ENCODE measurements around the gene ZNF407.

ZNF407 gene

GRCh38 chr18:74933930-74934329 is 336.3 kb downstream of the ZNF407 start:
- 100% methylated on average over 1 of the region's 4 CpGs for WGBS (ENCODE audit: extremely low coverage, insufficient coverage, low lambda C conversion rate)
- no peak overlapping the region for H3K23ac ChIP-seq (ENCODE audit: low read length)
- no peak for DNase-seq

DNA sequence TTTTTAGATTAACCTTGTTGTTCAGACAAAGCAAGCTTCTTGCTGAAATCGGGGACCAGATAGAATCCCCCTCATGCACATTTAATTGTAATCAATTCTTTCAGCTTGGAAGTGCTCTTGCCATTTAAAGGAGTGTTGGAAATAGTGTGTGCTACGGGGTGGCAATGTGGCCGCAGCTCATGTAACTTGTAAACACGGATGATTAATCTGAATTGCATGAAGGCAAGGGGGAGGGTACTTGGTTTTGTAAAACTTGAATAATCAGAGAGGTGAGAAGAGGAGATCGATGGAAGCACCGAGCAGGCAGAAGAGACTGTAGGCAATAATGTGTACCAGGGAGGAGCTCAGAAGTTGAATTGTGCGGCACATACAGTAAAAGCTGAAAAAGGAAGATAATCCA is 337.8 kb downstream of the ZNF407 start:
- H3K79me2 ChIP-seq (ENCODE audit: control insufficient read depth, insufficient read depth, low read length), result no peaks in the 10 kb centered on the region
- H2AK5ac ChIP-seq (ENCODE audit: low read length), result no peak overlapping the region
- no peak overlapping the region for H3K4me2 ChIP-seq (ENCODE audit: low read length)
- no peak for DNase-seq
- H4K5ac ChIP-seq (ENCODE audit: low read length), result no peak overlapping the region
- no peaks in the 10 kb centered on the region for H3K4me1 ChIP-seq (ENCODE audit: control insufficient read depth, low read depth, low read length)
- H2BK5ac ChIP-seq (ENCODE audit: low read length), result no peak overlapping the region
- no peak overlapping the region for H3K23ac ChIP-seq (ENCODE audit: low read length)
- no peak overlapping the region for H3K56ac ChIP-seq (ENCODE audit: low read length)
- H3K4ac ChIP-seq (ENCODE audit: low read depth, low read length), result no peak overlapping the region
- H3K4me3 ChIP-seq (ENCODE audit: low read length), result no peak overlapping the region
- no peaks in the 10 kb centered on the region for H3K36me3 ChIP-seq (ENCODE audit: control insufficient read depth, insufficient read depth, low read length)
- H4K8ac ChIP-seq (ENCODE audit: low read depth, low read length), result no peak overlapping the region
- H2BK15ac ChIP-seq (replicated peaks; ENCODE audit: low read depth), result no peak overlapping the region
- no peaks in the 10 kb centered on the region for H3K79me1 ChIP-seq (ENCODE audit: low read length)
- H3K18ac ChIP-seq (ENCODE audit: low read length), result no peak overlapping the region
- WGBS (ENCODE audit: extremely low coverage, insufficient coverage, low lambda C conversion rate), result no CpG with 5 or more reads among the region's 7 CpGs
- H3K9ac ChIP-seq (ENCODE audit: low read length), result no peak overlapping the region
- H3K27me3 ChIP-seq (ENCODE audit: insufficient read depth, low read length, poor library complexity), result no peaks in the 10 kb centered on the region
- no peak overlapping the region for H2BK120ac ChIP-seq (ENCODE audit: low read depth, low read length)
- H3K27ac ChIP-seq (ENCODE audit: low read depth, low read length), result no peak overlapping the region

More at GRCh38 chr18:74933930-74934329, 336.3 kb downstream of the ZNF407 start:
- Histone ChIP-seq H3K79me2 (ENCODE audit: control insufficient read depth, insufficient read depth, low read length) (no peaks in the 10 kb centered on the region), H3K4ac (ENCODE audit: low read depth, low read length) (no peak overlapping the region), H3K18ac (ENCODE audit: low read length) (no peak overlapping the region), H3K36me3 (ENCODE audit: control insufficient read depth, insufficient read depth, low read length) (no peaks in the 10 kb centered on the region), H3K27ac (ENCODE audit: low read depth, low read length) (no peak overlapping the region), H3K56ac (ENCODE audit: low read length) (no peak overlapping the region), H2BK15ac (replicated peaks; ENCODE audit: low read depth) (no peak overlapping the region), H3K4me3 (ENCODE audit: low read length) (no peak overlapping the region), H4K8ac (ENCODE audit: low read depth, low read length) (no peak overlapping the region), H4K5ac (ENCODE audit: low read length) (no peak overlapping the region), H3K4me2 (ENCODE audit: low read length) (no peak overlapping the region), H3K9ac (ENCODE audit: low read length) (no peak overlapping the region), H2AK5ac (ENCODE audit: low read length) (no peak overlapping the region), H3K4me1 (ENCODE audit: control insufficient read depth, low read depth, low read length) (no peaks in the 10 kb centered on the region), H3K79me1 (ENCODE audit: low read length) (no peaks in the 10 kb centered on the region), H2BK120ac (ENCODE audit: low read depth, low read length) (no peak overlapping the region), H2BK5ac (ENCODE audit: low read length) (no peak overlapping the region), H3K27me3 (ENCODE audit: insufficient read depth, low read length, poor library complexity) (no peaks in the 10 kb centered on the region)

DNA sequence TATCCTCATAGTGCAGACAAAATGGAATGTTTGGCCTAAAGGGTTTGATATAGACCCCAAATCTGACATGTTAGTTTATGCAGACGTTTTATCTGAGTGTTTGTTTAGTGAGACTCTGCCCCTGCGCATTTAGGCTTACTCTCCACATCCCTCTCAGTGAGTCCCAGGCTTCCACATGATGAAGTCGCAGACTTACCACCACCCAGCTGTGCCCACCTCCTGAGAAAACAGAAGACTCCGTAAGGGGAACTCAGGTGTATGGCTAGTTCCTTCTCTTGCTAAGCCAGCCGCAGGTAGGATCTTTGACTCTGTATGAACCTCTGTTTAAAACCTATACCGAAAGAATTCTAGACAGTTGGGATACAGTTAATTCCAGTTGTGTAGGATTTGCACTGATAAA is 338.7 kb downstream of the ZNF407 start:
- no peak overlapping the region for H2BK15ac ChIP-seq (replicated peaks; ENCODE audit: low read depth)
- no CpG with 5 or more reads among the region's 6 CpGs for WGBS (ENCODE audit: extremely low coverage, insufficient coverage, low lambda C conversion rate)

DNA sequence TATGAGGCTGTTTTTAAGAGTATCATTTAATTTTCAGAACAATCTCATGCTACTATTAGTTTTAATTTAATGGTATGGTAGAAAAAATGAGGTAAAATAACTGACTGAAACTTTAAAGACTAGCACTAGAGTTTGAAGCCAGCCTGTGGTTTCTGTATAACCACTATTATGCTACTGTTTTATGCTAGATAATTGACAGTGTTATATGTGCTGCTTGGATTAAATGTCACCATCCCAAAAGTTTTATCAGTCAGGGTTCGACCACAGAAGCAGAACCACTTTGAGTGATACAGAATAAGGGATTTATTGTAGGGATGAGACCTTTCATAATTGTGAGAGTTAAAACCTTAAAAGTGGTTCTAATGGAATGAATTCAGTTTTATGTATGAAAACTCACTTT is 339.6 kb downstream of the ZNF407 start:
- no peak for DNase-seq

More for the DNA sequence above, 338.7 kb downstream of the ZNF407 start:
- no peaks in the 10 kb centered on the region for H3K36me3 ChIP-seq (ENCODE audit: control insufficient read depth, insufficient read depth, low read length)
- no peak overlapping the region for H3K4ac ChIP-seq (ENCODE audit: low read depth, low read length)
- H3K79me1 ChIP-seq (ENCODE audit: low read length), result no peaks in the 10 kb centered on the region
- H3K4me2 ChIP-seq (ENCODE audit: low read length), result no peak overlapping the region
- no peak overlapping the region for H3K56ac ChIP-seq (ENCODE audit: low read length)
- H2AK5ac ChIP-seq (ENCODE audit: low read length), result no peak overlapping the region
- no peak overlapping the region for H3K23ac ChIP-seq (ENCODE audit: low read length)
- H3K4me3 ChIP-seq (ENCODE audit: low read length), result no peak overlapping the region
- no peak overlapping the region for H3K27ac ChIP-seq (ENCODE audit: low read depth, low read length)
- no peaks in the 10 kb centered on the region for H3K4me1 ChIP-seq (ENCODE audit: control insufficient read depth, low read depth, low read length)
- no peak overlapping the region for H3K18ac ChIP-seq (ENCODE audit: low read length)
- DNase-seq, result no peak
- no peaks in the 10 kb centered on the region for H3K79me2 ChIP-seq (ENCODE audit: control insufficient read depth, insufficient read depth, low read length)
- H3K27me3 ChIP-seq (ENCODE audit: insufficient read depth, low read length, poor library complexity), result no peaks in the 10 kb centered on the region
- no peak overlapping the region for H3K9ac ChIP-seq (ENCODE audit: low read length)
- H4K5ac ChIP-seq (ENCODE audit: low read length), result no peak overlapping the region
- H4K8ac ChIP-seq (ENCODE audit: low read depth, low read length), result no peak overlapping the region
- H2BK5ac ChIP-seq (ENCODE audit: low read length), result no peak overlapping the region
- H2BK120ac ChIP-seq (ENCODE audit: low read depth, low read length), result no peak overlapping the region

DNA sequence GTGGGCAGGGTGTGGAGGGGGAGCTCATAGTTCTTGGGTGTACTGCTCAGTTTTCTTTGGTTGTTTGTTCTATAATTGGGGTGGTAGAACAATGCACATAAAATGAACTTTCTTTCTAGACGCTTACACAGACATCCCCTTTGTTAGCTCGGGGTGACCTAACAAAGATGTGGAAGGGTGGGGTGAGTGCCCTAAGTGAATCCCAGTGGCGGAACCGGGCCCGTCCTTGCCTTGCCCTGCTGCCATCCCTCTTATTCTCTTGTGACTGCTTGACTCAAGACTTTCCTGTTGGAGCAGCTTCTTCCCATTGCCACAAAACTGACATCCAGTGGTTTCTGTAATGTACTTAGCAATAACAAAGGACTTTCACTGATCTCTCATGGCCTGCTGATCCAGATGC is 343.2 kb downstream of the ZNF407 start:
- Histone ChIP-seq H3K23ac (ENCODE audit: low read length) (no peak overlapping the region), H3K9ac (ENCODE audit: low read length) (no peak overlapping the region), H3K36me3 (ENCODE audit: control insufficient read depth, insufficient read depth, low read length) (no peaks in the 10 kb centered on the region), H4K5ac (ENCODE audit: low read length) (no peak overlapping the region), H3K4ac (ENCODE audit: low read depth, low read length) (no peak overlapping the region), H2BK5ac (ENCODE audit: low read length) (no peak overlapping the region), H3K27me3 (ENCODE audit: insufficient read depth, low read length, poor library complexity) (no peaks in the 10 kb centered on the region), H3K4me1 (ENCODE audit: control insufficient read depth, low read depth, low read length) (no peaks in the 10 kb centered on the region), H2AK5ac (ENCODE audit: low read length) (no peak overlapping the region), H3K4me3 (ENCODE audit: low read length) (no peak overlapping the region), H2BK120ac (ENCODE audit: low read depth, low read length) (no peak overlapping the region), H3K79me1 (ENCODE audit: low read length) (no peaks in the 10 kb centered on the region), H4K8ac (ENCODE audit: low read depth, low read length) (no peak overlapping the region), H3K56ac (ENCODE audit: low read length) (no peak overlapping the region), H3K79me2 (ENCODE audit: control insufficient read depth, insufficient read depth, low read length) (no peaks in the 10 kb centered on the region), H3K18ac (ENCODE audit: low read length) (no peak overlapping the region), H3K27ac (ENCODE audit: low read depth, low read length) (no peak overlapping the region), H2BK15ac (replicated peaks; ENCODE audit: low read depth) (no peak overlapping the region), H3K4me2 (ENCODE audit: low read length) (no peak overlapping the region)
- no CpG with 5 or more reads among the region's 5 CpGs for WGBS (ENCODE audit: extremely low coverage, insufficient coverage, low lambda C conversion rate)
- DNase-seq, result no peak

More for the DNA sequence above, 339.6 kb downstream of the ZNF407 start:
- Histone ChIP-seq H2BK5ac (ENCODE audit: low read length) (no peak overlapping the region), H3K36me3 (ENCODE audit: control insufficient read depth, insufficient read depth, low read length) (no peaks in the 10 kb centered on the region), H3K4me3 (ENCODE audit: low read length) (no peak overlapping the region), H2AK5ac (ENCODE audit: low read length) (no peak overlapping the region), H4K8ac (ENCODE audit: low read depth, low read length) (no peak overlapping the region), H3K79me2 (ENCODE audit: control insufficient read depth, insufficient read depth, low read length) (no peaks in the 10 kb centered on the region), H2BK15ac (replicated peaks; ENCODE audit: low read depth) (no peak overlapping the region), H3K23ac (ENCODE audit: low read length) (no peak overlapping the region), H3K4me2 (ENCODE audit: low read length) (no peak overlapping the region), H3K79me1 (ENCODE audit: low read length) (no peaks in the 10 kb centered on the region), H3K18ac (ENCODE audit: low read length) (no peak overlapping the region), H4K5ac (ENCODE audit: low read length) (no peak overlapping the region), H3K27ac (ENCODE audit: low read depth, low read length) (no peak overlapping the region), H3K27me3 (ENCODE audit: insufficient read depth, low read length, poor library complexity) (no peaks in the 10 kb centered on the region), H3K4me1 (ENCODE audit: control insufficient read depth, low read depth, low read length) (no peaks in the 10 kb centered on the region), H3K56ac (ENCODE audit: low read length) (no peak overlapping the region), H3K9ac (ENCODE audit: low read length) (no peak overlapping the region), H3K4ac (ENCODE audit: low read depth, low read length) (no peak overlapping the region), H2BK120ac (ENCODE audit: low read depth, low read length) (no peak overlapping the region)
- WGBS (ENCODE audit: extremely low coverage, insufficient coverage, low lambda C conversion rate), result no CpG with 5 or more reads among the region's 1 CpG

DNA sequence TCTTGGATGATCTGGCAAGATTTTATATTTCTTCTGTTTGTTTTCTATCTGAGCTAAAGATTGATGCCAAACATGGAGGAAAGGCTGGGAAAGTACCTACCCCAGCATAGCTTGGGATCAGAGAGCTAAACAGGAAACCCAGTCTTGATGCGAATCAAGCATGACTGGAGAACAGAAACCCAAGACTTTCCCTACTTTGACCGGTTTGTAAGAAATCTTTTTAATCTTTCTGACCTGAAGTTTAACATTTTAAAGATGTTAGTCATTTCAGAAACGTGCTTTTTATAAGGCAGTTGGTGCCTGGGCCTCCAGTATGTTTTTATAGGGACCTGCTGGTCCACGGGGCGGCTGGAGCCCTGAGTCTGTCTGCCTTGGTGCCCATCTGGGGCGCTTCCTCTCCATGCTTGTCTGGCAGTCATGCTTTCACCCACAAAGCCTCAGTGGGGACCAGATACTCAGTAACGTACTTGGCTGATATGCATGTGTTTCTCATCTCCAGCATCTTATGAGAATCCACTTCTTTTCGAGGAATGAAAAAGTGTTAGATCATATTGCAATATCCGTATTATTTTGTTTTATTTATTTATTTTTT is 344.7 kb downstream of the ZNF407 start:
- H3K23ac ChIP-seq (ENCODE audit: low read length), result no peak overlapping the region
- no peak overlapping the region for H3K27ac ChIP-seq (ENCODE audit: low read depth, low read length)
- no peak overlapping the region for H4K5ac ChIP-seq (ENCODE audit: low read length)
- H3K27me3 ChIP-seq (ENCODE audit: insufficient read depth, low read length, poor library complexity), result no peaks in the 10 kb centered on the region
- no CpG with 5 or more reads among the region's 9 CpGs for WGBS (ENCODE audit: extremely low coverage, insufficient coverage, low lambda C conversion rate)
- no peaks in the 10 kb centered on the region for H3K79me1 ChIP-seq (ENCODE audit: low read length)
- H3K9ac ChIP-seq (ENCODE audit: low read length), result no peak overlapping the region
- H4K8ac ChIP-seq (ENCODE audit: low read depth, low read length), result no peak overlapping the region
- H3K4ac ChIP-seq (ENCODE audit: low read depth, low read length), result no peak overlapping the region
- H3K4me3 ChIP-seq (ENCODE audit: low read length), result no peak overlapping the region
- no peak overlapping the region for H2AK5ac ChIP-seq (ENCODE audit: low read length)
- H2BK5ac ChIP-seq (ENCODE audit: low read length), result no peak overlapping the region
- H3K4me1 ChIP-seq (ENCODE audit: control insufficient read depth, low read depth, low read length), result no peaks in the 10 kb centered on the region
- H3K36me3 ChIP-seq (ENCODE audit: control insufficient read depth, insufficient read depth, low read length), result no peaks in the 10 kb centered on the region
- H2BK120ac ChIP-seq (ENCODE audit: low read depth, low read length), result no peak overlapping the region
- H3K18ac ChIP-seq (ENCODE audit: low read length), result no peak overlapping the region
- no peak for DNase-seq
- no peaks in the 10 kb centered on the region for H3K79me2 ChIP-seq (ENCODE audit: control insufficient read depth, insufficient read depth, low read length)
- H3K56ac ChIP-seq (ENCODE audit: low read length), result no peak overlapping the region
- no peak overlapping the region for H2BK15ac ChIP-seq (replicated peaks; ENCODE audit: low read depth)
- H3K4me2 ChIP-seq (ENCODE audit: low read length), result no peak overlapping the region
